ENCODE data around the gene APBB2.

GRCh38 chr4:41135801-41136200 lies 78.5 kb downstream of the APBB2 start:
- TF ChIP-seq SRF (IDR thresholded peaks at IDR 0.05; ENCODE audit: low read depth, low read length) (no peak), CTCF (IDR thresholded peaks at IDR 0.05; ENCODE audit: control extremely low read depth in 1 of 3, insufficient read depth in 1 of 3, low read depth in 1 of 3, low read length in 3 of 3) (no peak), TAF1 (IDR thresholded peaks at IDR 0.05; ENCODE audit: low read depth, low read length) (no peak)

Data from H1 (cell line).